Upper lobe of left lung (tissue), 6 donors: ENCODE measurements around the gene VIPR1. TPM values are rescaled to one million over a fixed set of nuclear protein-coding genes. Genes with fewer than 3 reads are reported as not detected.

Source experiments
- ATAC-seq, 2 donors: fragments of 200-7000 bp; cut with Tn5 transposase; one replicate each; pipeline ENCODE4 v1.9.1; 2022; ENCODE audit warnings: mild to moderate bottlenecking in 2 of 2, moderate library complexity in 2 of 2; ENCODE audit not compliant: low FRiP score in 2 of 2
- DNase-seq, 2 donors: peaks; one replicate each; pipeline ENCODE4 v3.0.0-alpha.2; 2019 to 2020
- H3K27ac ChIP-seq, 4 donors: fragments of 200-600 bp; sonication (generic); one replicate each; pipeline ENCODE4 v1.5.1; 2016 to 2019
- H3K27me3 ChIP-seq, 4 donors: fragments of 200-600 bp; sonication (generic); one replicate each; pipeline ENCODE4 v1.5.1; 2017 to 2019
- H3K36me3 ChIP-seq, 4 donors: fragments of 200-600 bp; sonication (generic); one replicate each; pipeline ENCODE4 v1.5.1; 2016 to 2019
- H3K4me1 ChIP-seq, 4 donors: fragments of 200-600 bp; sonication (generic); one replicate each; pipeline ENCODE4 v1.5.1; 2018 to 2019
- H3K4me3 ChIP-seq, 4 donors: fragments of 200-600 bp; sonication (generic); one replicate each; pipeline ENCODE4 v1.5.1; 2017 to 2019; ENCODE audit warnings: mild to moderate bottlenecking in 2 of 4, moderate library complexity in 1 of 4
- H3K9me3 ChIP-seq, 4 donors: fragments of 200-600 bp; sonication (generic); one replicate each; pipeline ENCODE4 v1.5.1; 2018 to 2019
- CTCF ChIP-seq, 6 experiments: fragments of 450-650 bp in 4 of 6; fragments of 200-600 bp in 2 of 6; sonication (generic) in 2 of 6; IDR thresholded peaks; one replicate each; pipeline ENCODE4 v1.5.1; 2016 to 2019; ENCODE audit warnings: antibody characterized with exemption in 6 of 6
- EP300 ChIP-seq, 4 donors: sonication (generic); formaldehyde crosslinking; IDR thresholded peaks; one replicate each; pipeline ENCODE4 v1.5.1; 2017; ENCODE audit warnings: antibody characterized with exemption in 4 of 4, control low read depth in 2 of 4
- POLR2A ChIP-seq, 4 donors: fragments of 450-650 bp; IDR thresholded peaks; one replicate each; pipeline ENCODE4 v1.5.1; 2016 to 2017; ENCODE audit warnings: antibody characterized with exemption in 4 of 4, mild to moderate bottlenecking in 2 of 4
- POLR2AphosphoS5 ChIP-seq, 2 donors: sonication (generic); formaldehyde crosslinking; IDR thresholded peaks; one replicate each; pipeline ENCODE4 v1.5.1; 2017; ENCODE audit warnings: antibody characterized with exemption in 2 of 2
- WGBS, 2 donors: methylation state at CpG; one replicate each; pipeline ENCODE4 v1.1.5; 2017 to 2018; 5-methylcytosine and 5-hydroxymethylcytosine counted together
- total RNA-seq, 6 donors: library from RNA; depleted of rRNA in 4 of 6; stranded (reverse); fragments of >200 nt in 4 of 6; gene quantifications; one replicate each; pipeline versions ENCODE4 v1.1.0 to v1.2.1, GENCODE V29; 2016 to 2021
- donor health status: DM: no; HTN: no; CAD: no; lungs with moderate emphysema.
- donor health status: DM: no; HTN: yes; CAD: no; lungs with severe emphysema.

The VIPR1 gene
- total RNA-seq, 6 donors from 2014 or later: 92.6 to 577 (median 198) TPM

GRCh38 chr3:42519568-42519962, 17.1 kb downstream of the VIPR1 start:
- Histone ChIP-seq H3K36me3 (peaks cover 3 to 70% (median 19%) of the 10 kb centered on the region in 4 donors), H3K4me3 (no peak overlapping the region), H3K27ac (peak overlapping the region; percentile 72 to 93 (median 82)), H3K4me1 (peaks cover 47 to 54% (median 51%) of the 10 kb centered on the region in 4 donors), H3K27me3 (no peaks in the 10 kb centered on the region), H3K9me3 (no peaks in the 10 kb centered on the region)
- no peak for DNase-seq
- no peak for ATAC-seq
- TF ChIP-seq POLR2A (IDR thresholded peaks at IDR 0.05) (no peak), EP300 (IDR thresholded peaks at IDR 0.05) (no peak), POLR2AphosphoS5 (IDR thresholded peaks at IDR 0.05) (no peak), CTCF (IDR thresholded peaks at IDR 0.05) (no peak)
- 68 to 74% methylated on average over 2 of the region's 2 CpGs for WGBS, 2 donors

- H3K36me3 ChIP-seq: peaks cover 3 to 70% (median 20%) of the 10 kb centered on the region in 4 donors
- no peak overlapping the region for H3K4me3 ChIP-seq
- DNase-seq (no peak), ATAC-seq (no peak)
- H3K9me3 ChIP-seq: no peaks in the 10 kb centered on the region
- H3K4me1 ChIP-seq: peaks cover 46 to 54% (median 53%) of the 10 kb centered on the region in 4 donors
- peak overlapping the region; percentile 72 to 93 (median 82) for H3K27ac ChIP-seq
- TF ChIP-seq EP300 (IDR thresholded peaks at IDR 0.05): peak in 2 of 4 donors; percentile 39 to 64
- TF ChIP-seq POLR2A (IDR thresholded peaks at IDR 0.05): no peak
- TF ChIP-seq CTCF (IDR thresholded peaks at IDR 0.05): no peak
- TF ChIP-seq POLR2AphosphoS5 (IDR thresholded peaks at IDR 0.05): peak in 1 of 2 donors; percentile 77
- H3K27me3 ChIP-seq: no peaks in the 10 kb centered on the region
- 47 to 52% methylated on average over 4 of the region's 4 CpGs for WGBS, 2 donors
Measured at GRCh38 chr3:42520336-42520735, 17.9 kb downstream of the VIPR1 start.

- no peaks in the 10 kb centered on the region for H3K27me3 ChIP-seq
- H3K9me3 ChIP-seq: no peaks in the 10 kb centered on the region
- peak overlapping the region; percentile 72 to 93 (median 82) for H3K27ac ChIP-seq
- peaks cover 6 to 70% (median 23%) of the 10 kb centered on the region in 4 donors for H3K36me3 ChIP-seq
- TF ChIP-seq POLR2A (IDR thresholded peaks at IDR 0.05): no peak
- no peak for ATAC-seq
- peaks cover 46 to 53% (median 51%) of the 10 kb centered on the region in 4 donors for H3K4me1 ChIP-seq
- 83 to 95% methylated on average over 2 to 4 of the region's 4 CpGs for WGBS, 2 donors
- DNase-seq: no peak
- H3K4me3 ChIP-seq: no peak overlapping the region
Measured at GRCh38 chr3:42520906-42521305, 18.5 kb downstream of the VIPR1 start.

- no peaks in the 10 kb centered on the region for H3K9me3 ChIP-seq
- H3K4me1 ChIP-seq: peaks cover 45 to 60% (median 52%) of the 10 kb centered on the region in 4 donors
- no peaks in the 10 kb centered on the region for H3K27me3 ChIP-seq
- TF ChIP-seq EP300 (IDR thresholded peaks at IDR 0.05): no peak
- TF ChIP-seq POLR2AphosphoS5 (IDR thresholded peaks at IDR 0.05): no peak
- TF ChIP-seq CTCF (IDR thresholded peaks at IDR 0.05): no peak
- no peak for TF ChIP-seq POLR2A (IDR thresholded peaks at IDR 0.05)
- H3K27ac ChIP-seq: peak overlapping the region; percentile 40 to 92 (median 76)
- ATAC-seq: no peak
- no peak for DNase-seq
- H3K36me3 ChIP-seq: peaks cover 6 to 69% (median 27%) of the 10 kb centered on the region in 4 donors
- WGBS, 2 donors: 76 to 89% methylated on average over 3 of the region's 3 CpGs
- no peak overlapping the region for H3K4me3 ChIP-seq
Measured at GRCh38 chr3:42524751-42525150, 22.3 kb downstream of the VIPR1 start.

- ATAC-seq (no peak), DNase-seq (no peak)
- Histone ChIP-seq H3K4me1 (peaks cover 45 to 62% (median 54%) of the 10 kb centered on the region in 4 donors), H3K36me3 (peaks cover 6 to 70% (median 27%) of the 10 kb centered on the region in 4 donors), H3K27ac (peak overlapping the region; percentile 40 to 92 (median 76)), H3K27me3 (no peaks in the 10 kb centered on the region), H3K9me3 (no peaks in the 10 kb centered on the region), H3K4me3 (no peak overlapping the region)
- 82 to 84% methylated on average over 2 to 4 of the region's 4 CpGs for WGBS, 2 donors
- TF ChIP-seq POLR2AphosphoS5 (IDR thresholded peaks at IDR 0.05) (no peak), EP300 (IDR thresholded peaks at IDR 0.05) (no peak), CTCF (IDR thresholded peaks at IDR 0.05) (no peak), POLR2A (IDR thresholded peaks at IDR 0.05) (no peak)
Measured at GRCh38 chr3:42525212-42525611, 22.8 kb downstream of the VIPR1 start.
